SK-N-SH treated with all-trans-retinoic acid at 6 μM for 48 hours (cell line): Measurements from ENCODE around the gene OPN1LW.
"Not testable (repeated sequence)": the region's sequence is repeated elsewhere in the genome, so short reads cannot be mapped to it uniquely, and the experiment has no call there.

Experiments used
- ARNTL ChIP-seq: fragments of 450-650 bp; formaldehyde crosslinking; IDR thresholded peaks from 2 replicates; pipeline ENCODE4 v1.5.0; 2020; ENCODE audit warnings: low read depth, mild to moderate bottlenecking, moderate library complexity, borderline replicate concordance
- CREB5 ChIP-seq: fragments of 250-450 bp; sonication (Bioruptor Pico); IDR thresholded peaks from 2 replicates; pipeline ENCODE4 v1.5.1; 2020; ENCODE audit warnings: low read depth, mild to moderate bottlenecking, moderate library complexity
- CSRNP3 ChIP-seq: fragments of 250-450 bp; sonication (Bioruptor Pico); IDR thresholded peaks from 2 replicates; pipeline ENCODE4 v1.5.1; 2021; ENCODE audit warnings: mild to moderate bottlenecking, moderate library complexity
- PATZ1 ChIP-seq: fragments of 250-450 bp; sonication (Bioruptor Pico); IDR thresholded peaks from 2 replicates; pipeline ENCODE4 v1.8.0; 2020; ENCODE audit warnings: mild to moderate bottlenecking, moderate library complexity, borderline replicate concordance
- PPARA ChIP-seq: fragments of 250-450 bp; sonication (Bioruptor Pico); IDR thresholded peaks from 2 replicates; pipeline ENCODE4 v1.5.0; 2020; ENCODE audit warnings: mild to moderate bottlenecking, borderline replicate concordance
- RARB ChIP-seq: fragments of 250-450 bp; sonication (Bioruptor Pico); IDR thresholded peaks from 2 replicates; pipeline ENCODE4 v1.8.0; 2021; ENCODE audit warnings: mild to moderate bottlenecking, moderate library complexity
- TCF4 ChIP-seq: fragments of 250-450 bp; sonication (Bioruptor Pico); IDR thresholded peaks from 2 replicates; pipeline ENCODE4 v1.8.0; 2021; ENCODE audit warnings: mild to moderate bottlenecking, moderate library complexity, borderline replicate concordance
- TOX ChIP-seq: fragments of 250-450 bp; sonication (Bioruptor Pico); IDR thresholded peaks from 2 replicates; pipeline ENCODE4 v1.8.0; 2021; ENCODE audit warnings: mild to moderate bottlenecking, moderate library complexity, borderline replicate concordance
- TSHZ2 ChIP-seq: fragments of 250-450 bp; sonication (Bioruptor Pico); IDR thresholded peaks from 2 replicates; pipeline ENCODE4 v1.5.0; 2020; ENCODE audit warnings: mild to moderate bottlenecking, moderate library complexity
- ZC3H10 ChIP-seq: fragments of 250-450 bp; sonication (Bioruptor Pico); IDR thresholded peaks from 2 replicates; pipeline ENCODE4 v1.5.1; 2021; ENCODE audit warnings: mild to moderate bottlenecking, moderate library complexity
- ZFP3 ChIP-seq: fragments of 250-450 bp; sonication (Bioruptor Pico); IDR thresholded peaks from 2 replicates; pipeline ENCODE4 v1.5.0; 2020; ENCODE audit warnings: mild to moderate bottlenecking, moderate library complexity
- ZFP30 ChIP-seq: fragments of 450-650 bp; formaldehyde crosslinking; IDR thresholded peaks from 2 replicates; pipeline ENCODE4 v1.5.0; 2022; ENCODE audit warnings: mild to moderate bottlenecking, moderate library complexity
- ZNF565 ChIP-seq: fragments of 450-650 bp; formaldehyde crosslinking; conservative IDR thresholded peaks from 2 replicates; pipeline ENCODE4 v1.5.0; 2020; ENCODE audit warnings: low read depth, mild to moderate bottlenecking, moderate library complexity

- not testable (repeated sequence) for TF ChIP-seq PATZ1 (CRISPR knock-in tag); CREB5 (CRISPR knock-in tag); TOX (CRISPR knock-in tag); CSRNP3 (CRISPR knock-in tag); ZC3H10 (CRISPR knock-in tag); RARB (CRISPR knock-in tag); TCF4; ZFP3 (CRISPR knock-in tag); PPARA (CRISPR knock-in tag); ZFP30 (CRISPR knock-in tag); ARNTL; TSHZ2 (CRISPR knock-in tag); ZNF565 (CRISPR knock-in tag)
These were observed 12.2 kb downstream of the OPN1LW start for GRCh38 chrX:154156221-154156620.
